Hepatocyte (in vitro differentiated cells): ENCODE results near the gene CCDC12. TPM values are rescaled to one million over a fixed set of nuclear protein-coding genes. Genes with fewer than 3 reads are reported as not detected.

ENCODE experiments used
- DNase-seq: peaks from one replicate; pipeline ENCODE4 v3.0.0-alpha.2; 2016; ENCODE audit warnings: low spot score
- H2AFZ ChIP-seq: fragments of 200-600 bp; sonication (generic); 2 replicates; pipeline ENCODE4 v1.6.0; 2016; ENCODE audit warnings: antibody characterized with exemption, mild to moderate bottlenecking
- H3K27ac ChIP-seq: fragments of 200-600 bp; sonication (generic); 2 replicates; pipeline ENCODE4 v1.5.1; 2016; ENCODE audit warnings: mild to moderate bottlenecking
- H3K27me3 ChIP-seq: fragments of 200-600 bp; sonication (generic); 2 replicates; pipeline ENCODE4 v1.6.1; 2016
- H3K36me3 ChIP-seq: fragments of 200-600 bp; sonication (generic); replicated peaks from 2 replicates; pipeline ENCODE4 v1.5.1; 2016; ENCODE audit warnings: low read depth; ENCODE audit not compliant: insufficient read depth
- H3K4me1 ChIP-seq: fragments of 200-600 bp; sonication (generic); 2 replicates; pipeline ENCODE4 v1.5.1; 2016; ENCODE audit warnings: mild to moderate bottlenecking, moderate library complexity; ENCODE audit not compliant: insufficient read depth
- H3K4me2 ChIP-seq: fragments of 200-600 bp; sonication (generic); 2 replicates; pipeline ENCODE4 v1.6.0; 2016
- H3K4me3 ChIP-seq: fragments of 200-600 bp; sonication (generic); 2 replicates; pipeline ENCODE4 v1.5.1; 2016; ENCODE audit warnings: mild to moderate bottlenecking
- H3K79me2 ChIP-seq: fragments of 200-600 bp; sonication (generic); 2 replicates; pipeline ENCODE4 v1.6.0; 2017; ENCODE audit warnings: mild to moderate bottlenecking
- H3K9me2 ChIP-seq: fragments of 200-600 bp; sonication (generic); replicated peaks from 2 replicates; pipeline ENCODE4 v1.6.0; 2017; ENCODE audit warnings: mild to moderate bottlenecking; ENCODE audit not compliant: insufficient read depth
- H3K9me3 ChIP-seq: fragments of 200-600 bp; sonication (generic); 2 replicates; pipeline ENCODE4 v1.5.1; 2016; ENCODE audit warnings: low read depth, mild to moderate bottlenecking
- H4K20me1 ChIP-seq: fragments of 200-600 bp; sonication (generic); 2 replicates; pipeline ENCODE4 v1.6.0; 2016; ENCODE audit warnings: mild to moderate bottlenecking; ENCODE audit not compliant: insufficient read depth, poor library complexity, severe bottlenecking
- EZH2 ChIP-seq: fragments of 200-600 bp; sonication (generic); IDR thresholded peaks from 2 replicates; pipeline ENCODE4 v1.6.1; 2016; ENCODE audit warnings: antibody characterized with exemption, mild to moderate bottlenecking, borderline replicate concordance
- EZH2phosphoT487 ChIP-seq: fragments of 200-600 bp; sonication (generic); IDR thresholded peaks from one replicate; pipeline ENCODE4 v1.6.1; 2018; ENCODE audit warnings: antibody characterized with exemption, mild to moderate bottlenecking, low read depth, moderate library complexity; ENCODE audit not compliant: unreplicated experiment, severe bottlenecking
- WGBS: methylation state at CpG from one replicate; pipeline ENCODE4 v1.1.6; 2016; ENCODE audit warnings: low lambda C conversion rate; ENCODE audit errors: missing lambda C conversion rate; 5-methylcytosine and 5-hydroxymethylcytosine counted together
- polyA plus RNA-seq: library from polyadenylated mRNA; unstranded; fragments of >200 nt; fragmentation: Nextera tagmentation; extraction: Ambion mirVana; gene quantifications from 2 replicates; pipeline ENCODE4 v1.2.1, GENCODE V29; 2016
- total RNA-seq: library from RNA; depleted of rRNA; stranded (reverse); fragments of >200 nt; gene quantifications from 2 replicates; pipeline ENCODE4 v1.2.3, GENCODE V29; 2014
- TF ChIP-seq, protein P1 (sequence below): fragments of 200-600 bp; sonication (generic); IDR thresholded peaks from 2 replicates; pipeline ENCODE4 v1.5.1; 2016; ENCODE audit warnings: antibody characterized with exemption, mild to moderate bottlenecking; ENCODE audit not compliant: poor library complexity

The CCDC12 gene
- total and polyA plus RNA-seq, 2 experiments from 2014 or later, result 41.1 to 78.4 TPM

GRCh38 chr3:46998121-46998851 lies 21.7 kb upstream of the CCDC12 start:
- 61% methylated on average over 27 of the region's 27 CpGs for WGBS
- peak overlapping the region; percentile 32 for H3K27ac ChIP-seq
- H3K4me1 ChIP-seq, result peaks cover 10% of the 10 kb centered on the region
- H3K9me3 ChIP-seq, result no peaks in the 10 kb centered on the region
- H2AFZ ChIP-seq, result no peak overlapping the region
- H3K36me3 ChIP-seq, result no peaks in the 10 kb centered on the region
- no peak overlapping the region for H3K4me2 ChIP-seq
- no peaks in the 10 kb centered on the region for H3K9me2 ChIP-seq
- no peaks in the 10 kb centered on the region for H4K20me1 ChIP-seq
- DNase-seq, result peak; percentile 87
- no peaks in the 10 kb centered on the region for H3K27me3 ChIP-seq
- H3K79me2 ChIP-seq, result no peaks in the 10 kb centered on the region
- TF ChIP-seq EZH2, result no peak
- TF ChIP-seq, protein P1, sequence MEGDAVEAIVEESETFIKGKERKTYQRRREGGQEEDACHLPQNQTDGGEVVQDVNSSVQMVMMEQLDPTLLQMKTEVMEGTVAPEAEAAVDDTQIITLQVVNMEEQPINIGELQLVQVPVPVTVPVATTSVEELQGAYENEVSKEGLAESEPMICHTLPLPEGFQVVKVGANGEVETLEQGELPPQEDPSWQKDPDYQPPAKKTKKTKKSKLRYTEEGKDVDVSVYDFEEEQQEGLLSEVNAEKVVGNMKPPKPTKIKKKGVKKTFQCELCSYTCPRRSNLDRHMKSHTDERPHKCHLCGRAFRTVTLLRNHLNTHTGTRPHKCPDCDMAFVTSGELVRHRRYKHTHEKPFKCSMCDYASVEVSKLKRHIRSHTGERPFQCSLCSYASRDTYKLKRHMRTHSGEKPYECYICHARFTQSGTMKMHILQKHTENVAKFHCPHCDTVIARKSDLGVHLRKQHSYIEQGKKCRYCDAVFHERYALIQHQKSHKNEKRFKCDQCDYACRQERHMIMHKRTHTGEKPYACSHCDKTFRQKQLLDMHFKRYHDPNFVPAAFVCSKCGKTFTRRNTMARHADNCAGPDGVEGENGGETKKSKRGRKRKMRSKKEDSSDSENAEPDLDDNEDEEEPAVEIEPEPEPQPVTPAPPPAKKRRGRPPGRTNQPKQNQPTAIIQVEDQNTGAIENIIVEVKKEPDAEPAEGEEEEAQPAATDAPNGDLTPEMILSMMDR, result peak; percentile 71
- no peak overlapping the region for H3K4me3 ChIP-seq

- Histone ChIP-seq H3K9me3 (no peaks in the 10 kb centered on the region), H3K4me1 (peaks cover 10% of the 10 kb centered on the region), H3K36me3 (no peaks in the 10 kb centered on the region), H3K27ac (no peak overlapping the region), H2AFZ (no peak overlapping the region), H3K27me3 (no peaks in the 10 kb centered on the region), H3K79me2 (no peaks in the 10 kb centered on the region), H3K4me2 (no peak overlapping the region), H3K4me3 (no peak overlapping the region), H3K9me2 (no peaks in the 10 kb centered on the region), H4K20me1 (no peaks in the 10 kb centered on the region)
- TF ChIP-seq, protein P1, result no peak
- TF ChIP-seq EZH2 (no peak), EZH2phosphoT487 (no peak)
- WGBS, result 91% methylated on average over 12 of the region's 13 CpGs
- no peak for DNase-seq
Observed at GRCh38 chr3:46997453-46998091, 21.0 kb upstream of the CCDC12 start.

DNA sequence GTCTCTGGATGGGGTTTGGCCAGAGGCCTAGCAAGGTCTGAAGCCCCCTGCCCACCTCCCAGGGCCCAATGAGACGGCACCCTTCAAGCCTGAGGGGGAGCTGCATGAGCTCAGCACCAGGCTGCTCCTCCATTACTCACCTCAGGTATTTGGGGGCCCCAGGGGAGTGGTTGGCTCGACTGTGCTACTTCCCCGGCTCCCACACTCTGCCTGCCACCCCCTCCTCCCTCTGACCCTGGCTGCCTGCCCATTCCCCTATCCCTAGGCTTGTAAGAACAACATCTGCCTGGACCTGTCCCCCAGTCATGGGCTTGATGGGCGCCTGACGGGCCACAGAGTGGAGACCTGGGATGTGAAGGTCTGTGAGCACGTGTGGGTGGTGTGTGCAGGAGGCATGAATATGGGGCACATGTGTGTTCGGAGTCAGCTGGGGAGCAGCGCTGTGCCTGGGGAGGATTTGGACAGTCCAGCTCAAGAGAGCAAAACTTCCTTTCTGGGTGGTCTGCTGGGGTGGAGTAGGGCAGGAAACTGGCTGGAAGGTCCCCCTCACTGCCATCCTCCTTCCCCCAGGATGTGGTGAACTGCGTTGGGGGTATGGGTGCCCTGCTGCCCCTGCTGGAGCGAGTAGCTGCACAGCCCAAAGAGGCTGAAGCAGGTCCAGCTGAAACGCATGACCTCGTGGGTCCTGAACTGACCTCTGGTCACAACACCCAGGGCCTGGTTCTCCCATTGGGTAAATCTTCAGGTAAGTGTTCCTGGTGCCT lies 20.3 kb upstream of the CCDC12 start:
- Histone ChIP-seq H3K79me2 (no peaks in the 10 kb centered on the region), H3K36me3 (no peaks in the 10 kb centered on the region), H3K27ac (no peak overlapping the region), H3K4me2 (no peak overlapping the region), H3K4me3 (no peak overlapping the region), H2AFZ (no peak overlapping the region), H4K20me1 (no peaks in the 10 kb centered on the region), H3K27me3 (no peaks in the 10 kb centered on the region), H3K4me1 (peaks cover 10% of the 10 kb centered on the region), H3K9me3 (no peaks in the 10 kb centered on the region), H3K9me2 (no peaks in the 10 kb centered on the region)
- TF ChIP-seq EZH2 (no peak), EZH2phosphoT487 (no peak)
- TF ChIP-seq, protein P1, result no peak
- 78% methylated on average over 12 of the region's 12 CpGs for WGBS
- DNase-seq, result no peak
